Measurements from ENCODE around the gene ARHGAP4.

ARHGAP4 gene

GRCh38 chrX:153971450-153972367, 45.6 kb upstream of the ARHGAP4 start, which contains the start of gene HCFC1:
Gene HCFC1, minus strand, starts transcription at chrX:153971818. Its CDS starts 978 bp downstream, at chrX:153970840.
- TF ChIP-seq, protein P1, sequence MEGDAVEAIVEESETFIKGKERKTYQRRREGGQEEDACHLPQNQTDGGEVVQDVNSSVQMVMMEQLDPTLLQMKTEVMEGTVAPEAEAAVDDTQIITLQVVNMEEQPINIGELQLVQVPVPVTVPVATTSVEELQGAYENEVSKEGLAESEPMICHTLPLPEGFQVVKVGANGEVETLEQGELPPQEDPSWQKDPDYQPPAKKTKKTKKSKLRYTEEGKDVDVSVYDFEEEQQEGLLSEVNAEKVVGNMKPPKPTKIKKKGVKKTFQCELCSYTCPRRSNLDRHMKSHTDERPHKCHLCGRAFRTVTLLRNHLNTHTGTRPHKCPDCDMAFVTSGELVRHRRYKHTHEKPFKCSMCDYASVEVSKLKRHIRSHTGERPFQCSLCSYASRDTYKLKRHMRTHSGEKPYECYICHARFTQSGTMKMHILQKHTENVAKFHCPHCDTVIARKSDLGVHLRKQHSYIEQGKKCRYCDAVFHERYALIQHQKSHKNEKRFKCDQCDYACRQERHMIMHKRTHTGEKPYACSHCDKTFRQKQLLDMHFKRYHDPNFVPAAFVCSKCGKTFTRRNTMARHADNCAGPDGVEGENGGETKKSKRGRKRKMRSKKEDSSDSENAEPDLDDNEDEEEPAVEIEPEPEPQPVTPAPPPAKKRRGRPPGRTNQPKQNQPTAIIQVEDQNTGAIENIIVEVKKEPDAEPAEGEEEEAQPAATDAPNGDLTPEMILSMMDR (IDR thresholded peaks at IDR 0.05; ENCODE audit: low read depth, low read length, missing control alignments) = no peak
- H3K4me3 ChIP-seq (ENCODE audit: low read depth, low read length) = peak within 1 kb of the TSS; percentile 97
- peak; percentile 46 for DNase-seq (ENCODE audit: low read depth)

DNA sequence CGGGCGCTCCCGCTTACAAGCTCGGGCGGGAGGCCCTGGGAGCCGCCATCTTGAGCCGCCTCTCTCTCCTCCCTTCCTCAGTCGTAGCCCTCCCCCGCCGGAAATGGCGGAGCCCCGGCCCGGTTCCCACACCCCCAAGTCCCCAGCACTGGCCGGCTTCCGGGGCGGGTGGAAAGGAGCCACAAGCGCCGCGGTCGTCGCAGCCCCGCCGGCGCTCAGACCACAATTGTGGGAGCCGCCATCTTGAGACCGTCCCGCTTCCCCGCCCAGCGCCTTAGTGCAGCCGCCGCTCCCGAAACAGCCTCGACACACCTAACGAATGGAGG, 45.0 kb upstream of the ARHGAP4 start:
- DNase-seq (ENCODE audit: low read depth) = peak; percentile 57
- TF ChIP-seq, protein P1 (IDR thresholded peaks at IDR 0.05; ENCODE audit: low read depth, low read length, missing control alignments) = no peak
- peak overlapping the region; percentile 97 for H3K4me3 ChIP-seq (ENCODE audit: low read depth, low read length)

DNA sequence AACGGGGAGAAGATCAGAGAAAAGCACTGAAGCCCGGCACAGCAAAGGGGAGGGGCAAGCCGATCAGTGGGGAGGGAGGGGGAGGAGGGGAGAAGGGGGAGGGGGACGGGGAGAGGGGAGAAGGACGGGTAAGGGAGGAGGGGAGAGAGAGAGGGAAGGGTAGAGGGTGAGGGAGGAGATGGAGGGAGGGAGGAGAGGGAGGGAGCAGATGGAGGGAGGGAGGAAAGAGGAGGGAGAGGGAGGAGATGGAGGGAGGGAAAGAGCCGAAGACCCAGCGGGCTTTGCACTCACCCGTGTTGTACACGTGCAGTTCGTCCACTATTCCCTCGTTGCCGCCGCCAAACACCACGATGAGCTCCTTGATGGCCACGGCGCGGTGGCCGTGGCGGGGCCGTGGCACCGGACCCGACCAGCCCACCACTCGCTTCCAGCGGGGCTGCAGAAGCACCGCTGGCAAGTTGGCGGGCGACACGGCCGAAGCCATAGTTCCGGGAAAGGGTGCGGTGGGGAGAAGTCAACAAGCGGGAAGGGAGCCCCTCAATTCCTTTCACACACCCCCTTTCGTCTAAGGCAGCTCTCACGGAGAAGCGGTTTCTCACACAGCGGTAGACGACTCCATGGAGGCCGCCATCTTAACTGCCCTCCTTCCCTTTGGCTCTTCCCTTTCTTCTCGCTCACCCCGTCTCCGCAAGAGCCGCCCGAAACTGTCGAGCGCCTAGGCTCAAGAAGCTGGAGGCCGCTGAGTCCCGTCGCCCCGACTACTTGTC, 44.5 kb upstream of the ARHGAP4 start:
- peak overlapping the region; percentile 97 for H3K4me3 ChIP-seq (ENCODE audit: low read depth, low read length)
- TF ChIP-seq, protein P1 (IDR thresholded peaks at IDR 0.05; ENCODE audit: low read depth, low read length, missing control alignments) = no peak
- DNase-seq (ENCODE audit: low read depth) = no peak

DNA sequence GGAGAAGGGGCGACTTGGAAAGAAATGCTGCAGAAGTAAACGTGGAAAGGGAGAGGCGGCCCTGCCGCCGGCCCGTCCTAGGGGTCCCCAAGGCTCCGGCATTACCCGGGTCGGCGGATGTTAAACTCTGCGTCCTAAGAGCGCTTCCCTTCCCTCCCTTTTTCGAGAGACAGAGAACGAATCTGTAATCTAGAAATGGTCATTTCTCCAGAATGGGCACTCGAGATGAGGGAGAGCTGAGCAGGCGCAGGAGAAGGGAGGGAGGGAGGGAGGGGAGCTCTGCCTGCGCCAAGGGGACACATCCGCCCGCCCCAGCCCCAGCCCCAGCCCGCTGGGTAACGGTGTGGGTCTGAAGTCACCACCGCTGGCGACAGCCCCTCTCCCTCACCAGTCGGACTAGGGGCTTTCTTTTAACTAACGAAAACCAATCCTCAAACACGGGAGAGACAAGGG, 43.9 kb upstream of the ARHGAP4 start:
- peak overlapping the region; percentile 97 for H3K4me3 ChIP-seq (ENCODE audit: low read depth, low read length)
- no peak for DNase-seq (ENCODE audit: low read depth)
- TF ChIP-seq, protein P1 (IDR thresholded peaks at IDR 0.05; ENCODE audit: low read depth, low read length, missing control alignments) = no peak

DNA sequence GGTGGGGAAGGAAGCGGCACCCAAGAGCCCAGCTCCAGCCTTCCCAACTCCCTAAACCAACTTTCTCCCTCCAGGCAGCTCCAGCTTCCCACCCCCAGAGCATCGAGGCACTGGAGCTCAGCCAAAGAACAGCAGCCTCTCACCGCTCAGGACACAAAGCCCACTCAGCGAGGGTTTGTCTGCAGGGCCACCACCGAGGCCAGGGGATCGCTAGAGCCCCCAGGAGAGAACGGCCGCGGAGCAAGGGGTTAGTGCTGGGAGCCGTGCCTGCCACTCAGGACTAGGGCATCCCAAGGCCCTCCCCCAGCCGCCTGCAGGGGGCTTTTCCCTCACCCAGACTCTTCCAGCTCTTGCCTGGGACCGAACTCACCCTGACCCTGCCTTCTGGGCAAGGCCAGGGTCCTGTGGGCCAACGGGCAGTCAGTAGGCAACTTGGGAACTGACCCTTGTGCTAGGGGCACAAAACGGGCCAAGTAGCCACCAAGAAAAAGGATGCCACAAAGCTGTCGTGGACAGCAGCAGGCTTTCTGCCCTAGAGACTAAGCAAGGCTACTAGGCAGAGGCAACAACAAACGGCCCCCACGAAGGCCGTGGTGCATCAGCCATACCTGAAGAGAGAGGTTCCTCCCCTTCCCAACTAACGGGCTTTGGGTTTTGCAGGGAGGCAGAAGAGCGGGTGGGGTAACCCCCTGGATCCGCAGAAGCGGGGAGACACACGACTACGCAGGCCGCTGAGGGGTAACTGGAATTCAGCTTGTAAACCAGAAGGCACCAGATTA, 43.2 kb upstream of the ARHGAP4 start:
- TF ChIP-seq, protein P1 (IDR thresholded peaks at IDR 0.05; ENCODE audit: low read depth, low read length, missing control alignments) = no peak
- peak overlapping the region; percentile 97 for H3K4me3 ChIP-seq (ENCODE audit: low read depth, low read length)
- no peak for DNase-seq (ENCODE audit: low read depth)

DNA sequence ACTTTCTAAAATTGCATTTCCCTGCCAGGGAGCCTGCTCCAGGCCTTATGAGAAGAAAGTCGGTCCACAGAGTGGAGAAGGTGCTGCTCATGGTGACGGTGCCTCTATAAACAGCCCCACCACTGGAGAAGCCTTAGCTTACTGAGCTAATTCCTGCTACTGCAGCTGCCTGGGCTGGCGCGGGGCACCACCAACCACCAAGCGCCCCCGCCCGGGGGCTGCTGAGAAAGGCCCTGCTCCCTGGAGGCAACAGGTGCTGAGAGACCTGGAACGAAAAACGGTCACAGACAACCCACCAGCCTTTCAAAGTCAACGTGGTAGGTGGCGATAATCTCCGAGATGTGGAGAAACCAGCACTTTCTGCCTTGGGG, 42.7 kb upstream of the ARHGAP4 start:
- H3K4me3 ChIP-seq (ENCODE audit: low read depth, low read length) = peak overlapping the region; percentile 97
- DNase-seq (ENCODE audit: low read depth) = no peak
- TF ChIP-seq, protein P1 (IDR thresholded peaks at IDR 0.05; ENCODE audit: low read depth, low read length, missing control alignments) = peak; percentile 22

Measured in GM12864 (cell line).